Measurements from ENCODE around the gene AP3B1. TPM values are rescaled to one million over a fixed set of nuclear protein-coding genes. Genes with fewer than 3 reads are reported as not detected.

AP3B1 gene
- total RNA-seq, 1 donor from 2014 or later, result 105 TPM

- H3K4me3 Mint-ChIP-seq, result no peak overlapping the region
- no peaks in the 10 kb centered on the region for H3K27me3 Mint-ChIP-seq (ENCODE audit: insufficient read depth, low read depth)
- DNase-seq (ENCODE audit: low spot score), result no peak
- Histone ChIP-seq H3K4me2 (no peak overlapping the region), H3K36me3 (peaks cover 7% of the 10 kb centered on the region), H3K79me2 (ENCODE audit: low read depth) (peaks cover 26% of the 10 kb centered on the region), H2AFZ (replicated peaks) (no peak overlapping the region), H3K9ac (no peak overlapping the region), H3K27me3 (no peaks in the 10 kb centered on the region), H3K4me1 (peaks cover 6% of the 10 kb centered on the region), H4K20me1 (ENCODE audit: low read depth) (peaks cover 14% of the 10 kb centered on the region), H3F3A (ENCODE audit: low read depth) (peaks cover 4% of the 10 kb centered on the region), H3K27ac (no peak overlapping the region), H3K9me3 (ENCODE audit: low read depth) (no peaks in the 10 kb centered on the region), H3K4me3 (no peak overlapping the region)
- TF ChIP-seq EZH2phosphoT487 (IDR thresholded peaks at IDR 0.05) (no peak), EZH2 (IDR thresholded peaks at IDR 0.05) (no peak), CTCF (IDR thresholded peaks at IDR 0.05) (no peak)
- peaks cover 30% of the 10 kb centered on the region for H3K36me3 Mint-ChIP-seq
- no peak overlapping the region for H3K27ac Mint-ChIP-seq
- H3K4me1 Mint-ChIP-seq, result no peaks in the 10 kb centered on the region
- H3K9me3 Mint-ChIP-seq, result no peaks in the 10 kb centered on the region
Measured at GRCh38 chr5:78264600-78264999, 29.9 kb downstream of the AP3B1 start.

GRCh38 chr5:78260771-78261170, 33.7 kb downstream of the AP3B1 start:
- H2AFZ ChIP-seq (replicated peaks), result no peak overlapping the region
- TF ChIP-seq EZH2phosphoT487 (IDR thresholded peaks at IDR 0.05) (no peak), EZH2 (IDR thresholded peaks at IDR 0.05) (no peak), CTCF (IDR thresholded peaks at IDR 0.05) (no peak)
- no peaks in the 10 kb centered on the region for H3K4me1 Mint-ChIP-seq
- no peak for DNase-seq (ENCODE audit: low spot score)
- no peak overlapping the region for H3K9ac ChIP-seq
- no peaks in the 10 kb centered on the region for H3K27me3 ChIP-seq
- H3F3A ChIP-seq (ENCODE audit: low read depth), result no peaks in the 10 kb centered on the region
- peaks cover 22% of the 10 kb centered on the region for H3K9me3 Mint-ChIP-seq
- H3K36me3 Mint-ChIP-seq, result peaks cover 57% of the 10 kb centered on the region
- no peaks in the 10 kb centered on the region for H3K36me3 ChIP-seq
- no peak overlapping the region for H3K27ac Mint-ChIP-seq
- no peaks in the 10 kb centered on the region for H3K27me3 Mint-ChIP-seq (ENCODE audit: insufficient read depth, low read depth)
- H3K4me3 Mint-ChIP-seq, result no peak overlapping the region
- no peak overlapping the region for H3K4me3 ChIP-seq
- H3K4me2 ChIP-seq, result no peak overlapping the region
- H3K79me2 ChIP-seq (ENCODE audit: low read depth), result peaks cover 23% of the 10 kb centered on the region
- no peaks in the 10 kb centered on the region for H4K20me1 ChIP-seq (ENCODE audit: low read depth)
- H3K27ac ChIP-seq, result no peak overlapping the region
- no peaks in the 10 kb centered on the region for H3K9me3 ChIP-seq (ENCODE audit: low read depth)
- no peaks in the 10 kb centered on the region for H3K4me1 ChIP-seq

- Mint-ChIP-seq H3K27me3 (ENCODE audit: insufficient read depth, low read depth) (no peaks in the 10 kb centered on the region), H3K4me1 (no peaks in the 10 kb centered on the region), H3K27ac (no peak overlapping the region), H3K36me3 (peaks cover 60% of the 10 kb centered on the region), H3K9me3 (peaks cover 46% of the 10 kb centered on the region), H3K4me3 (no peak overlapping the region)
- Histone ChIP-seq H3K4me1 (no peaks in the 10 kb centered on the region), H3K9me3 (ENCODE audit: low read depth) (no peaks in the 10 kb centered on the region), H3K4me2 (no peak overlapping the region), H3K4me3 (no peak overlapping the region), H2AFZ (replicated peaks) (no peak overlapping the region), H3F3A (ENCODE audit: low read depth) (no peaks in the 10 kb centered on the region), H3K27me3 (no peaks in the 10 kb centered on the region), H3K79me2 (ENCODE audit: low read depth) (peaks cover 58% of the 10 kb centered on the region), H3K36me3 (peaks cover 5% of the 10 kb centered on the region), H4K20me1 (ENCODE audit: low read depth) (no peaks in the 10 kb centered on the region), H3K9ac (no peak overlapping the region), H3K27ac (no peak overlapping the region)
- TF ChIP-seq EZH2 (IDR thresholded peaks at IDR 0.05) (no peak), CTCF (IDR thresholded peaks at IDR 0.05) (no peak), EZH2phosphoT487 (IDR thresholded peaks at IDR 0.05) (no peak)
- no peak for DNase-seq (ENCODE audit: low spot score)
Measured at GRCh38 chr5:78253201-78253600, 41.3 kb downstream of the AP3B1 start.
